ES-I3 (cell line): ENCODE results near the gene RCCD1.
A peak's percentile ranks its signal among the peaks of the same experiment; 100 is the strongest.
"Not testable (repeated sequence)": the region's sequence is repeated elsewhere in the genome, so short reads cannot be mapped to it uniquely, and the experiment has no call there.

Source experiments
- H3K36me3 ChIP-seq: 2 replicates; pipeline ENCODE4 v1.6.1; 2013; ENCODE audit warnings: mild to moderate bottlenecking, low read length, control low read depth, moderate library complexity; ENCODE audit not compliant: insufficient read depth
- H3K4me1 ChIP-seq: 2 replicates; pipeline ENCODE4 v1.6.1; 2013; ENCODE audit warnings: mild to moderate bottlenecking, control low read depth, low read length; ENCODE audit not compliant: insufficient read depth
- H3K9ac ChIP-seq: 2 replicates; pipeline ENCODE4 v1.6.1; 2013; ENCODE audit warnings: low read depth, mild to moderate bottlenecking, low read length, moderate library complexity
- H3K9me3 ChIP-seq: 2 replicates; pipeline ENCODE4 v1.6.1; 2013; ENCODE audit warnings: mild to moderate bottlenecking, low read length, moderate library complexity; ENCODE audit not compliant: control insufficient read depth, insufficient read depth

Gene RCCD1

GRCh38 chr15:90914305-90915080 lies 40.2 kb upstream of the RCCD1 start:
- no peak overlapping the region for H3K9ac ChIP-seq
- H3K4me1 ChIP-seq = peaks cover 9% of the 10 kb centered on the region; the same call in 1 of the 2 replicates
- peaks cover 6% of the 10 kb centered on the region; the same call in 1 of the 2 replicates for H3K36me3 ChIP-seq
- no peaks in the 10 kb centered on the region for H3K9me3 ChIP-seq

- Histone ChIP-seq H3K9ac (no peak overlapping the region), H3K9me3 (no peaks in the 10 kb centered on the region), H3K36me3 (peaks cover 6% of the 10 kb centered on the region; the same call in 1 of the 2 replicates), H3K4me1 (peaks cover 9% of the 10 kb centered on the region; the same call in 1 of the 2 replicates)
Observed at GRCh38 chr15:90915216-90915807, 39.4 kb upstream of the RCCD1 start.

GRCh38 chr15:90915808-90916440 lies 38.8 kb upstream of the RCCD1 start:
- H3K4me1 ChIP-seq = peaks cover 9% of the 10 kb centered on the region; the same call in 1 of the 2 replicates
- peaks cover 6% of the 10 kb centered on the region; the same call in 1 of the 2 replicates for H3K36me3 ChIP-seq
- H3K9ac ChIP-seq = no peak overlapping the region
- no peaks in the 10 kb centered on the region for H3K9me3 ChIP-seq

GRCh38 chr15:90916461-90916860 lies 38.2 kb upstream of the RCCD1 start:
- Histone ChIP-seq H3K36me3 (peaks cover 6% of the 10 kb centered on the region; the same call in 1 of the 2 replicates), H3K4me1 (peaks cover 9% of the 10 kb centered on the region; the same call in 1 of the 2 replicates), H3K9me3 (no peaks in the 10 kb centered on the region), H3K9ac (no peak overlapping the region)

GRCh38 chr15:90917569-90917968 lies 37.1 kb upstream of the RCCD1 start:
- H3K9ac ChIP-seq = no peak overlapping the region
- H3K9me3 ChIP-seq = no peaks in the 10 kb centered on the region
- peaks cover 9% of the 10 kb centered on the region; the same call in 1 of the 2 replicates for H3K4me1 ChIP-seq
- H3K36me3 ChIP-seq = peaks cover 6% of the 10 kb centered on the region; the same call in 1 of the 2 replicates

GRCh38 chr15:90918034-90918788 lies 36.5 kb upstream of the RCCD1 start:
- no peaks in the 10 kb centered on the region for H3K9me3 ChIP-seq
- H3K36me3 ChIP-seq = peaks cover 6% of the 10 kb centered on the region; the same call in 1 of the 2 replicates
- peaks cover 9% of the 10 kb centered on the region; the same call in 1 of the 2 replicates for H3K4me1 ChIP-seq
- no peak overlapping the region for H3K9ac ChIP-seq

- Histone ChIP-seq H3K4me1 (peaks cover 9% of the 10 kb centered on the region; the same call in 1 of the 2 replicates), H3K9me3 (no peaks in the 10 kb centered on the region), H3K9ac (no peak overlapping the region), H3K36me3 (peaks cover 6% of the 10 kb centered on the region; the same call in 1 of the 2 replicates)
Observed at GRCh38 chr15:90918835-90919234, 35.8 kb upstream of the RCCD1 start.

- Histone ChIP-seq H3K9ac (no peak overlapping the region), H3K36me3 (peaks cover 6% of the 10 kb centered on the region; the same call in 1 of the 2 replicates)
Observed at GRCh38 chr15:90921887-90922286, 32.8 kb upstream of the RCCD1 start.

GRCh38 chr15:90922712-90923322 lies 31.9 kb upstream of the RCCD1 start:
- not testable (repeated sequence) for H3K36me3 ChIP-seq, H3K9ac ChIP-seq, H3K4me1 ChIP-seq, H3K9me3 ChIP-seq

More at GRCh38 chr15:90921887-90922286, 32.8 kb upstream of the RCCD1 start:
- Histone ChIP-seq H3K4me1 (no peaks in the 10 kb centered on the region), H3K9me3 (no peaks in the 10 kb centered on the region)

GRCh38 chr15:90924375-90924774 lies 30.3 kb upstream of the RCCD1 start:
- no peaks in the 10 kb centered on the region for H3K4me1 ChIP-seq
- no peaks in the 10 kb centered on the region for H3K36me3 ChIP-seq
- H3K9ac ChIP-seq = no peak overlapping the region
- no peaks in the 10 kb centered on the region for H3K9me3 ChIP-seq

GRCh38 chr15:90926766-90927165 lies 27.9 kb upstream of the RCCD1 start:
- not testable (repeated sequence) for H3K9me3 ChIP-seq, H3K9ac ChIP-seq, H3K4me1 ChIP-seq, H3K36me3 ChIP-seq

GRCh38 chr15:90928106-90928505 lies 26.6 kb upstream of the RCCD1 start:
- H3K4me1 ChIP-seq, H3K9ac ChIP-seq, H3K9me3 ChIP-seq, H3K36me3 ChIP-seq: not testable (repeated sequence)

GRCh38 chr15:90929246-90930019 lies 25.3 kb upstream of the RCCD1 start:
- Histone ChIP-seq H3K36me3 (no peaks in the 10 kb centered on the region), H3K4me1 (no peaks in the 10 kb centered on the region), H3K9me3 (no peaks in the 10 kb centered on the region), H3K9ac (peak overlapping the region; percentile 62; the same call in 1 of the 2 replicates)
